ENCODE measurements around the gene MOGAT3. TPM values are rescaled to one million over a fixed set of nuclear protein-coding genes. Genes with fewer than 3 reads are reported as not detected.

The MOGAT3 gene
- total and polyA plus RNA-seq, 9 of the 15 experiments (the other 6 are each of a cell fraction or from before 2014, with no cell fraction given) = 0.07 to 0.17 (median 0.13) TPM; not detected in 6

GRCh38 chr7:101153969-101154692, 46.7 kb downstream of the MOGAT3 start, which contains the start of gene AP1S1 (continued):
- TF ChIP-seq, protein P1, sequence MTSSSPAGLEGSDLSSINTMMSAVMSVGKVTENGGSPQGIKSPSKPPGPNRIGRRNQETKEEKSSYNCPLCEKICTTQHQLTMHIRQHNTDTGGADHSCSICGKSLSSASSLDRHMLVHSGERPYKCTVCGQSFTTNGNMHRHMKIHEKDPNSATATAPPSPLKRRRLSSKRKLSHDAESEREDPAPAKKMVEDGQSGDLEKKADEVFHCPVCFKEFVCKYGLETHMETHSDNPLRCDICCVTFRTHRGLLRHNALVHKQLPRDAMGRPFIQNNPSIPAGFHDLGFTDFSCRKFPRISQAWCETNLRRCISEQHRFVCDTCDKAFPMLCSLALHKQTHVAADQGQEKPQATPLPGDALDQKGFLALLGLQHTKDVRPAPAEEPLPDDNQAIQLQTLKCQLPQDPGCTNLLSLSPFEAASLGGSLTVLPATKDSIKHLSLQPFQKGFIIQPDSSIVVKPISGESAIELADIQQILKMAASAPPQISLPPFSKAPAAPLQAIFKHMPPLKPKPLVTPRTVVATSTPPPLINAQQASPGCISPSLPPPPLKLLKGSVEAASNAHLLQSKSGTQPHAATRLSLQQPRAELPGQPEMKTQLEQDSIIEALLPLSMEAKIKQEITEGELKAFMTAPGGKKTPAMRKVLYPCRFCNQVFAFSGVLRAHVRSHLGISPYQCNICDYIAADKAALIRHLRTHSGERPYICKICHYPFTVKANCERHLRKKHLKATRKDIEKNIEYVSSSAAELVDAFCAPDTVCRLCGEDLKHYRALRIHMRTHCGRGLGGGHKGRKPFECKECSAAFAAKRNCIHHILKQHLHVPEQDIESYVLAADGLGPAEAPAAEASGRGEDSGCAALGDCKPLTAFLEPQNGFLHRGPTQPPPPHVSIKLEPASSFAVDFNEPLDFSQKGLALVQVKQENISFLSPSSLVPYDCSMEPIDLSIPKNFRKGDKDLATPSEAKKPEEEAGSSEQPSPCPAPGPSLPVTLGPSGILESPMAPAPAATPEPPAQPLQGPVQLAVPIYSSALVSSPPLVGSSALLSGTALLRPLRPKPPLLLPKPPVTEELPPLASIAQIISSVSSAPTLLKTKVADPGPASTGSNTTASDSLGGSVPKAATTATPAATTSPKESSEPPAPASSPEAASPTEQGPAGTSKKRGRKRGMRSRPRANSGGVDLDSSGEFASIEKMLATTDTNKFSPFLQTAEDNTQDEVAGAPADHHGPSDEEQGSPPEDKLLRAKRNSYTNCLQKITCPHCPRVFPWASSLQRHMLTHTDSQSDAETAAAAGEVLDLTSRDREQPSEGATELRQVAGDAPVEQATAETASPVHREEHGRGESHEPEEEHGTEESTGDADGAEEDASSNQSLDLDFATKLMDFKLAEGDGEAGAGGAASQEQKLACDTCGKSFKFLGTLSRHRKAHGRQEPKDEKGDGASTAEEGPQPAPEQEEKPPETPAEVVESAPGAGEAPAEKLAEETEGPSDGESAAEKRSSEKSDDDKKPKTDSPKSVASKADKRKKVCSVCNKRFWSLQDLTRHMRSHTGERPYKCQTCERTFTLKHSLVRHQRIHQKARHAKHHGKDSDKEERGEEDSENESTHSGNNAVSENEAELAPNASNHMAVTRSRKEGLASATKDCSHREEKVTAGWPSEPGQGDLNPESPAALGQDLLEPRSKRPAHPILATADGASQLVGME (CRISPR knock-in tag; IDR thresholded peaks at IDR 0.05) = peak; percentile 98
- TF ChIP-seq ELF4 (CRISPR knock-in tag; IDR thresholded peaks at IDR 0.05) (no peak), MEF2A (IDR thresholded peaks at IDR 0.05; ENCODE audit: control insufficient read depth, low read depth, low read length) (no peak), ARID1B (IDR thresholded peaks at IDR 0.05) (no peak), SMAD3 (CRISPR knock-in tag; conservative IDR thresholded peaks at IDR 0.05) (no peak), KDM1A (IDR thresholded peaks at IDR 0.05) (peak; percentile 90 to 94), ZBTB49 (CRISPR knock-in tag; IDR thresholded peaks at IDR 0.05; ENCODE audit: borderline replicate concordance) (no peak), TAF9B (IDR thresholded peaks at IDR 0.05; ENCODE audit: partially characterized antibody) (no peak), TGIF2 (CRISPR knock-in tag; IDR thresholded peaks at IDR 0.05) (no peak), TSHZ1 (CRISPR knock-in tag; IDR thresholded peaks at IDR 0.05) (no peak), ZNF76 (CRISPR knock-in tag; IDR thresholded peaks at IDR 0.05; ENCODE audit: borderline replicate concordance) (no peak), GTF2B (IDR thresholded peaks at IDR 0.05; ENCODE audit: extremely low read depth, insufficient read length) (no peak), ZNF512 (tag; IDR thresholded peaks at IDR 0.05) (no peak)

Data from K562 (cell line).